SK-N-MC (cell line): ENCODE results near the gene MPPED2.

Experiments used
- EZH2 ChIP-seq: fragments of 200-600 bp; sonication (generic); IDR thresholded peaks from one replicate; pipeline ENCODE4 v1.6.1; 2017; ENCODE audit warnings: antibody characterized with exemption
- FOXP2 ChIP-seq: optimal IDR thresholded peaks from 2 replicates; pipeline ENCODE3; 2011; ENCODE audit warnings: mild to moderate bottlenecking, moderate library complexity; ENCODE audit not compliant: insufficient read depth; ENCODE audit errors: extremely low read length, control extremely low read depth
- POLR2AphosphoS5 ChIP-seq: IDR thresholded peaks from 2 replicates; pipeline ENCODE4 v1.6.1; 2012; ENCODE audit warnings: mild to moderate bottlenecking, low read depth, low read length, borderline replicate concordance

- TF ChIP-seq POLR2AphosphoS5 (no peak), EZH2 (no peak), FOXP2 (no peak)
These were observed 98.8 kb downstream of the MPPED2 start for GRCh38 chr11:30487200-30487898.
